Measurements from ENCODE around the gene EXOC3L1.

The EXOC3L1 gene

DNA sequence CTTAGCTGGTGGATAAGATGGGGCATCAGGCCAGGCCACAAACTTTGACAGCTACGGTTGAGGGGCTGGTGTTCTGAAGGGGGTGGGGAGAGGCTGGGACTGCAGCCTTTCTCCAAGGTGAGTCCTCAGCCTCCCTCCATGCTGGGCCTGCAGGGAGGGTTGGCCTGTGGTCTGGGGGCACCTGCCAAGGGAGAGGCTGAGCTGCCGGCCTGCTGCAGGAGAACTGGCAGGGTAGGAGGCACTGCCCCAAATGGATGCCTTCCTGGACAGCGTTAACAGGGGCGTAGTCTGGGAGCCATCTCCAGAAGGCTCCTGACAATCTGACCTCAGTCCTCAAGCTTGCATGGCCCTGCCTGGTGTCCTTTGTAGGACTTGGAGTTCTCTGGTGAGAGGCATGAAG, 14.1 kb upstream of the EXOC3L1 start:
- 95% methylated on average over 4 of the region's 4 CpGs for WGBS
- Histone ChIP-seq H3K27ac (ENCODE audit: low read depth, low read length) (no peak overlapping the region), H3K36me3 (ENCODE audit: insufficient read depth, low read length) (peaks cover 25% of the 10 kb centered on the region), H3K9ac (ENCODE audit: low read depth, low read length) (no peak overlapping the region), H3K4me1 (ENCODE audit: insufficient read depth, low read length) (peaks cover 8% of the 10 kb centered on the region; the same call in 1 of the 2 replicates), H3K27me3 (ENCODE audit: insufficient read depth, low read length) (no peaks in the 10 kb centered on the region), H3K9me3 (ENCODE audit: insufficient read depth, low read depth, low read length) (no peaks in the 10 kb centered on the region), H3K4me3 (ENCODE audit: low read length) (no peak overlapping the region)

DNA sequence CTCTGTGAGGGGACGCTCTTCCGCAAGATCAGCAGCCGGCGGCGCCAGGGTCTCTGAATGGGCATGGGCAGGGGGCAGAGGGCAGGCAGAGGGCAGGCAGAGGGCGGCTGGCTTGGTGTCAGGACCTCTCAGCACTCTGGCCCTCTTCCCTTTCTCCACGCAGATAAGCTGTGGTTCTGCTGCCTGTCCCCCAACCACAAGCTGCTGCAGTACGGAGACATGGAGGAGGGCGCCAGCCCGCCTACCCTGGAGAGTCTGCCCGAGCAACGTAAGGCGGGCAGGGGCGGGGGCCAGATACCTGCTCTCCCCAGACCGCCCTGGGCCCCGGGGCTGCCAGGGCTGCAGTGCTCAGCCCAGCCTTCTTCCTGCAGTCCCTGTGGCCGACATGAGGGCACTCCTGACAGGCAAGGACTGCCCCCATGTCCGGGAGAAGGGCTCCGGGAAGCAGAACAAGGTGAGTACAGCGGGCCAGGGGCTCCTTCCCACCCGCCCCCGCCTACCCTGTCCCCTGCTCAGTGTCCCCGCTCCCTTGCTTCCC, 13.1 kb upstream of the EXOC3L1 start:
- 94% methylated on average over 23 of the region's 23 CpGs for WGBS
- no peak overlapping the region for H3K4me3 ChIP-seq (ENCODE audit: low read length)
- no peaks in the 10 kb centered on the region for H3K27me3 ChIP-seq (ENCODE audit: insufficient read depth, low read length)
- no peak overlapping the region for H3K27ac ChIP-seq (ENCODE audit: low read depth, low read length)
- peaks cover 8% of the 10 kb centered on the region for H3K4me1 ChIP-seq (ENCODE audit: insufficient read depth, low read length)
- peaks cover 27% of the 10 kb centered on the region for H3K36me3 ChIP-seq (ENCODE audit: insufficient read depth, low read length)
- H3K9ac ChIP-seq (ENCODE audit: low read depth, low read length) = no peak overlapping the region
- H3K9me3 ChIP-seq (ENCODE audit: insufficient read depth, low read depth, low read length) = no peaks in the 10 kb centered on the region

DNA sequence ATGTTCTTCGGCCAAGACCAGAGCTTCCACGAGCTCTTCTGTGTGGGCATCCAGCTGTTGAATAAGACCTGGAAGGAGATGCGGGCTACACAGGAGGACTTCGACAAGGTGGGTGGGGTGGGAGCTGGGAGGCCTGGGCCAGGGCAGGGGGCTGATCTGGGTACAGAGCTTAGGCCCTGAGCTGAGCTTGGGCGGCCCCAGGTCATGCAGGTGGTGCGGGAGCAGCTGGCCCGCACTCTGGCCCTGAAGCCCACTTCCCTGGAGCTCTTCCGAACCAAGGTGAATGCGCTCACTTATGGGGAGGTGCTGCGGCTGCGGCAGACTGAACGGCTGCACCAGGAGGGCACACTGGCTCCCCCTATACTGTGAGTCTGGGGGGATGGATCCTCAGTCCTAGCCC, 12.5 kb upstream of the EXOC3L1 start:
- whole genome bisulfite sequencing = 94% methylated on average over 12 of the region's 12 CpGs

DNA sequence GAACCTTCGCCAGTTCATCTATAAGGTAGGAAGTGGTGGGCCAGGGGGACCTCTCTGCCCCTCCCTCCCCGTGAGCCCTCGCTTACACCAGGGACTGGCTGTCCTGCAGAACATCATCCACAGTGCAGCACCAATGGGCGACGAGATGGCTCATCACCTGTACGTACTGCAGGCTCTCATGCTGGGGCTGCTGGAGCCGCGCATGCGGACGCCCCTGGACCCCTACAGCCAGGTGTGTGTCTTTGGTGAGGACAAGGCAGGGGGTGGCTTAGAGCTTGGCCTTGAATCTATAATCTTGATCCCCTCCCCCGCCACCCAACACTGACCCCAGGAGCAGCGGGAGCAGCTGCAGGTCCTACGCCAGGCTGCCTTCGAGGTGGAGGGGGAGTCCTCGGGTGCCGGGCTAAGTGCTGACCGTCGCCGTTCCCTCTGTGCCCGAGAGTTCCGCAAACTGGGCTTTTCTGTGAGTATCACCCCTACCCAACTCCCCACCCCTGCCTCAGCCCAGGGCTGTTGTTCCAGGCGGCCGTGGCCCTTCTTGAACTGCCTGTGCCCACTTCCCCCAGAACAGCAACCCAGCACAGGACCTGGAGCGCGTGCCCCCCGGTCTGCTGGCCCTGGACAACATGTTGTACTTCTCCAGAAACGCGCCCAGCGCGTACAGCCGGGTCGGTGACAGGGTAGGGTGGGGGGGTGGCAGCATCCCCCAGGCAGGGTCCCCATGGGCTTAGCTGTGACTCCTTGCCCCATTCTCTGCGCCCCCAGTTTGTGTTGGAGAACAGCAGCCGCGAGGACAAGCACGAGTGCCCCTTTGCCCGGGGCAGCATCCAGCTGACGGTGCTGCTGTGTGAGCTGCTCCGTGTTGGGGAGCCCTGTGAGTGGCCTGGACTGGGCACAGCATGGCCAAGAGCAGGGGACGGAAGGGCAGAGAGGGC, 11.7 kb upstream of the EXOC3L1 start:
- 95% methylated on average over 40 of the region's 40 CpGs for WGBS
- Histone ChIP-seq H3K9ac (ENCODE audit: low read depth, low read length) (no peak overlapping the region), H3K4me1 (ENCODE audit: insufficient read depth, low read length) (no peaks in the 10 kb centered on the region; the same call in 1 of the 2 replicates), H3K4me3 (ENCODE audit: low read length) (no peak overlapping the region), H3K27me3 (ENCODE audit: insufficient read depth, low read length) (no peaks in the 10 kb centered on the region), H3K27ac (ENCODE audit: low read depth, low read length) (no peak overlapping the region), H3K36me3 (ENCODE audit: insufficient read depth, low read length) (peaks cover 40% of the 10 kb centered on the region), H3K9me3 (ENCODE audit: insufficient read depth, low read depth, low read length) (no peaks in the 10 kb centered on the region)

More for the DNA sequence above, 12.5 kb upstream of the EXOC3L1 start:
- peaks cover 7% of the 10 kb centered on the region for H3K4me1 ChIP-seq (ENCODE audit: insufficient read depth, low read length)
- H3K4me3 ChIP-seq (ENCODE audit: low read length) = no peak overlapping the region
- H3K27me3 ChIP-seq (ENCODE audit: insufficient read depth, low read length) = no peaks in the 10 kb centered on the region
- no peak overlapping the region for H3K27ac ChIP-seq (ENCODE audit: low read depth, low read length)
- no peaks in the 10 kb centered on the region for H3K9me3 ChIP-seq (ENCODE audit: insufficient read depth, low read depth, low read length)
- H3K36me3 ChIP-seq (ENCODE audit: insufficient read depth, low read length) = peaks cover 33% of the 10 kb centered on the region
- H3K9ac ChIP-seq (ENCODE audit: low read depth, low read length) = no peak overlapping the region

DNA sequence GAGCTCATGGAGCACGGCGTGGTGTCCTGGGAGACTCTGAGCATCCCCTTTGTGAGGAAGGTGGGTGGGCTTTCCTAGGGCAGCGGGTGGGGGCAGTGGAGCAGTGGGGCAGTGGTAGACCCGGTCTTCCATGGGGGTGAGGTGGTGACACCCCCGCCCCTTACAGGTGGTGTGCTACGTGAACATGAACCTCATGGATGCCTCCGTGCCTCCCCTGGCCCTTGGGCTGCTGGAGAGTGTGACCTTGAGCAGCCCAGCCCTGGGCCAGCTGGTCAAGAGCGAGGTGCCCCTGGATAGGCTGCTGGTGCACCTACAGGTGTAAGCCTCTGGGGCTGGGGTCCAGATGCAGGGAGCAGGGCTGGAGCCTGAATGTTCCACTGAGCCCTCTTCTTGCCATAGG, 10.6 kb upstream of the EXOC3L1 start:
- Histone ChIP-seq H3K36me3 (ENCODE audit: insufficient read depth, low read length) (peaks cover 52% of the 10 kb centered on the region), H3K9ac (ENCODE audit: low read depth, low read length) (no peak overlapping the region), H3K27ac (ENCODE audit: low read depth, low read length) (no peak overlapping the region), H3K9me3 (ENCODE audit: insufficient read depth, low read depth, low read length) (no peaks in the 10 kb centered on the region), H3K4me1 (ENCODE audit: insufficient read depth, low read length) (no peaks in the 10 kb centered on the region; the same call in 1 of the 2 replicates), H3K4me3 (ENCODE audit: low read length) (no peak overlapping the region), H3K27me3 (ENCODE audit: insufficient read depth, low read length) (no peaks in the 10 kb centered on the region)
- WGBS = 94% methylated on average over 8 of the region's 8 CpGs

DNA sequence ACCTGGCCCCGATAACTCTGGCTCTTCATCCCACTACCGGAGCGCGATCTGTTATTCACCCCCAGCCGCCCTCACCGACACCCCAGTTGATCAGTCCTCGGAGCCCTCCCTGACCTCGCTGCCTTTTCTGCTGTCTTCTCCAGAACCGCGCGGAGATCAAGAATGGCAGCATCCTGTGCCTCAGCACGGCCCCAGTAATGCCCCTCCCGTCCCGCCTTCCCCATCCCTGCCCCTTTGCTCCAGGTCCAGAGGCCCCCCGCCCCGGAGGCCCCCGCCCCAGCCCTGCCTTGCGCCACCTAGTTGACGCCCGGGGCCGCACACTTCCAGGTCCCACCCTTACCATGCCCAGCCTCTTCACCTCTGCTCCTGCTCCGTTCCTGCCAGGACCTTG, 9.9 kb upstream of the EXOC3L1 start:
- no peaks in the 10 kb centered on the region; the same call in 1 of the 2 replicates for H3K4me1 ChIP-seq (ENCODE audit: insufficient read depth, low read length)
- H3K4me3 ChIP-seq (ENCODE audit: low read length) = peak overlapping the region; percentile 56
- peaks cover 59% of the 10 kb centered on the region for H3K36me3 ChIP-seq (ENCODE audit: insufficient read depth, low read length)

DNA sequence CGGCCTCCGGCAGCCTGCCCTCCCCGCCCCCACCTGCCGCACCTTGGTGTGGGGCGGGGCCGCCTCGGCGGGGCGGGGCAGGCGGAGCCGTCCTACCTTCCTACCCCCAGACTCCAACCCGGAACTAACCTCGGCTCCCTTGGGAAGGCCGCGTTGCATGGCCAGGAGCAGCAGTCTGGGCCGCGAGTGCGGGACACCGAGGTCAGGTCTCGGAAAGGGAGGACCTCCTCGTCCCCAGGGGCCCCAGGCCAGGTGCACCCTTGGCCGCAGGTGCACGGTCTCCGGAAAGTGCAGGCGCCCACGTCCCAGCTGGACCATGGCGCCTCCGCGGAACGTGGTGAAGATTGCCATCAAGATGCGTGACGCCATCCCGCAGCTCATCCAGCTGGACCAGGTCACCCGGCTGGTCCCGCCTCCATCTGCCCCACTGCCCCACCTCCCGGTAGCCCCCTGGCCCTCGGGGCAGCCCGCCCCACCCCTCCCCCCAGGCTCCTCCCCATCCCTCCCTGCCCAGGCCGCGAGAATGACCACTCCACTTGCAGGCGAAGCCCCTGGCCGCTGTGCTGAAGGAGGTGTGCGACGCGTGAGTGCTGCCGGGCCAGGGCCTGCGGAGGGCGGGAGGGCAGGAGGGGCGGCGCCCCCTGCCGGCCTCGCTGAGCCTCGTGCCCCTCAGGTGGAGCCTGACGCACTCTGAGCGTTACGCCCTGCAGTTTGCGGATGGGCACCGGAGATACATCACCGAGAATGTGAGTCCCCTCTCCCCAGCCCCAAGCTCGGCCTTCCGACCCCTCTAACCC, 9.3 kb upstream of the EXOC3L1 start, which contains the start of gene ELMO3:
TSS of gene ELMO3 (plus strand) at position 121 of the 797 bp plus-strand sequence. CDS start at position 317, 196 bp downstream.
- WGBS = 87% methylated on average over 59 of the region's 61 CpGs
- H3K4me1 ChIP-seq (ENCODE audit: insufficient read depth, low read length) = no peaks in the 10 kb centered on the region; the same call in 1 of the 2 replicates
- H3K27me3 ChIP-seq (ENCODE audit: insufficient read depth, low read length) = no peaks in the 10 kb centered on the region
- peak within 1 kb of the TSS; percentile 64 for H3K4me3 ChIP-seq (ENCODE audit: low read length)
- peaks cover 64% of the 10 kb centered on the region for H3K36me3 ChIP-seq (ENCODE audit: insufficient read depth, low read length)
- no peak within 1 kb of the TSS for H3K27ac ChIP-seq (ENCODE audit: low read depth, low read length)
- no peak within 1 kb of the TSS; the same call in 1 of the 2 replicates for H3K9ac ChIP-seq (ENCODE audit: low read depth, low read length)
- H3K9me3 ChIP-seq (ENCODE audit: insufficient read depth, low read depth, low read length) = no peaks in the 10 kb centered on the region

More for the DNA sequence above, 9.9 kb upstream of the EXOC3L1 start:
- WGBS = 92% methylated on average over 21 of the region's 22 CpGs
- H3K9me3 ChIP-seq (ENCODE audit: insufficient read depth, low read depth, low read length) = no peaks in the 10 kb centered on the region
- no peaks in the 10 kb centered on the region for H3K27me3 ChIP-seq (ENCODE audit: insufficient read depth, low read length)
- no peak overlapping the region for H3K27ac ChIP-seq (ENCODE audit: low read depth, low read length)
- H3K9ac ChIP-seq (ENCODE audit: low read depth, low read length) = no peak overlapping the region; the same call in 1 of the 2 replicates

DNA sequence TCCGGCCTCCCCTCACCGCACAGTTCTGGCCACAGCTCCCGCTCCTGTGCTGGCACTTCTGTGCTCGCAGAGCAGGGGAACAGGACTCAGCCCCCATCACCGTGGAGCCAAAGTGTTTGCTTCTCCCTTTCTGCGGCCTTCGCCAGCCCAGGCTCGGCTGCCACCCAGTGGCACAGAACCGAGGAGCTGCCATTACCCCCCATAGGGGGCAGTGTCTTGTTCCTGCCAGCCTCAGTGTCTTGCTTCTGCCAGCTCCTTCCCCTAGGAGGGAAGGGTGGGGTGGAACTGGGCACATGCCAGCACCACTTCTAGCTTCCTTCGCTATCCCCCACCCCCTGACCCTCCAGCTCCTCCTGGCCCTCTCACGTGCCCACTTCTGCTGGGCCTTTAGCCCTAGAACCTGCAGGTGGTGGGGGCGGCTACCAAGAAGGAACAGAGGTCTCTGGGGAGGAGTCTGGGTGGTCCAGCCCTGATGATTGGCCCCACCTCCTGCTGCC, 8.3 kb upstream of the EXOC3L1 start:
- H3K27me3 ChIP-seq (ENCODE audit: insufficient read depth, low read length) = no peaks in the 10 kb centered on the region
- H3K4me1 ChIP-seq (ENCODE audit: insufficient read depth, low read length) = peaks cover 2% of the 10 kb centered on the region
- no peak overlapping the region for H3K27ac ChIP-seq (ENCODE audit: low read depth, low read length)
- no peaks in the 10 kb centered on the region for H3K9me3 ChIP-seq (ENCODE audit: insufficient read depth, low read depth, low read length)
- 87% methylated on average over 12 of the region's 12 CpGs for WGBS
- H3K36me3 ChIP-seq (ENCODE audit: insufficient read depth, low read length) = peaks cover 68% of the 10 kb centered on the region
- H3K4me3 ChIP-seq (ENCODE audit: low read length) = peak overlapping the region; percentile 64; the same call in 1 of the 2 replicates
- H3K9ac ChIP-seq (ENCODE audit: low read depth, low read length) = no peak overlapping the region

DNA sequence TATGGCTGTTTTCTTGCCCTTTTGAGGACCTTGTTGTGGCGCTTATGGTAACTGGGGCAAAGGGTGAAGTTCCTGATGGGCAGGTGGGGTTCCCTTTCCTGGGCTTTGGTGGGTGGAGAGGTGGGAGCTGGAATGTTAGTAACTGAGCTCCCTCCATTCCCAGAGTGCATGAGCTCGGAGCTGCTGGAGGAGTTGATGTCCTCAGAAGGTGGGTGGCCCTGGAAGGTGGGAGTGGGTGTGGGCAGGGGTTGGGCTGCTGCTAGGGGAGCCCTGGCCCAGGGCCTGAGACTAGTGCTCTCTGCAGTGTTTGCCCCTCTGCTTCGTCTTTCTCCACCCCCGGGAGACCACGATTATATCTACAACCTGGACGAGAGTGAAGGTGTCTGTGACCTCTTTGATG, 7.8 kb upstream of the EXOC3L1 start:
- Histone ChIP-seq H3K27ac (ENCODE audit: low read depth, low read length) (no peak overlapping the region), H3K27me3 (ENCODE audit: insufficient read depth, low read length) (no peaks in the 10 kb centered on the region), H3K9me3 (ENCODE audit: insufficient read depth, low read depth, low read length) (no peaks in the 10 kb centered on the region), H3K36me3 (ENCODE audit: insufficient read depth, low read length) (peaks cover 66% of the 10 kb centered on the region), H3K4me3 (ENCODE audit: low read length) (no peak overlapping the region), H3K4me1 (ENCODE audit: insufficient read depth, low read length) (peaks cover 7% of the 10 kb centered on the region), H3K9ac (ENCODE audit: low read depth, low read length) (no peak overlapping the region)
- WGBS = 93% methylated on average over 6 of the region's 6 CpGs

DNA sequence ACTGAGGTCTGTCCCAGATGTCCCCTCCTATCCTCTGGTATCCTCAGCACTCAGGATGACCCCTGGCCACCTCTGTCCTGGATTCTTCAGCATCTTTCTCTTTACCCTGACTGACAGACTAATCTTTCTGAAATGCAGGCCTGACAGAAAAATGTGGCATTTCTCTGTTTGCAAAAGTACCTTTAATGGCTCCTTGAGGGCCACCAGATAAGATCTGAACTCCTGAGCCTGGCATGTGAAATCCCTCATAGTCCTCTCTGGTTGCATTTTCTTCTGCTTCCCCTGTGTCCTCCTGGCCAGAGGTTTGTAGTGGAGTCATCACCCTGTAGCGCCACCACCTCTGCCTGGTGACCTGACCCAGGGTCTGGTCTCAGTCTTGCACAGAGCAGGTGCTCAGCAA, 6.9 kb upstream of the EXOC3L1 start:
- H3K9me3 ChIP-seq (ENCODE audit: insufficient read depth, low read depth, low read length) = no peaks in the 10 kb centered on the region
- peaks cover 59% of the 10 kb centered on the region for H3K36me3 ChIP-seq (ENCODE audit: insufficient read depth, low read length)
- no peak overlapping the region for H3K27ac ChIP-seq (ENCODE audit: low read depth, low read length)
- H3K4me3 ChIP-seq (ENCODE audit: low read length) = no peak overlapping the region
- 94% methylated on average over 1 of the region's 1 CpG for WGBS
- H3K27me3 ChIP-seq (ENCODE audit: insufficient read depth, low read length) = no peaks in the 10 kb centered on the region
- no peak overlapping the region for H3K9ac ChIP-seq (ENCODE audit: low read depth, low read length)
- H3K4me1 ChIP-seq (ENCODE audit: insufficient read depth, low read length) = peaks cover 7% of the 10 kb centered on the region
